Inflammatory macrophage (primary cell): ENCODE data around the gene CHMP2A.
"Not testable (repeated sequence)": the region's sequence is repeated elsewhere in the genome, so short reads cannot be mapped to it uniquely, and the experiment has no call there.

ENCODE experiments used
- DNase-seq, 2 donors: peaks; one replicate each; pipeline ENCODE4 v3.0.0-alpha.2; 2020 to 2022

CHMP2A gene

DNA sequence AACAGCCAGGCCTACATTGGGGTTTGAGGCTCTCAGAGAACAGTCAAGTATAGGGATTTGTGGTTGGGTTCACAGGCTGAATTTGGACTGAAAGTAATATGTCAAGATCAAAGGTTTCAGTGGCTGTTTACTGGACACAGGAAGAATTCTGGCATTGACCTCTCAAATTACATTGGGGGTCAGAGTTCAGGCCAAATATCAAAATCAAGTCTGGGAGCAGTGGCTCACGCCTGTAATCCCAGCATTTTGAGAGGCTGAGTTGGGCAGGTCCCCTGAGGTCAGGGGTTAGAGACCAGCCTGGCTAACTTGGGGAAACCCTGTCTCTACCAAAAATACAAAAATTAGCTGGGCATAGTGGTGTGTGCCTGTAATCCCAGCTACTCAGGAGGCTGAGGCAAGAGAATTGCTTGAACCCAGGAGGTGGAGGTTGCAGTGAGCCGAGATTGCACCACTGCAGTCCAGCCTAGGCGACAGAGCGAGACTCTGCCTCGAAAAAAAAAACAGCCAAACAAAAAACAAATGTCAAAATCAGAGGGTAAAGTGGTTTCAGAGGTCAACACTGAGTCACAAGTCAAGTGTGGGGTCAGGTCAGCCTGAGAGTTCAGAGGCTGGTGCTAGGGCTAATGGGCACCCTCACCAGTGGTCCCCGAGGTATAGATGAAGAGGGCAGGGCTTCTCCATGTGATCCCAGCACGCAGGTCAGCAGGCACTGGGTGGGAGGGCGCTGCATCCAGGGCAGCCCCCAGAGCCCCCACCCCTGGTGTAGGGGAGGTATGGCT lies 44.6 kb downstream of the CHMP2A start:
- DNase-seq, result no peak

DNA sequence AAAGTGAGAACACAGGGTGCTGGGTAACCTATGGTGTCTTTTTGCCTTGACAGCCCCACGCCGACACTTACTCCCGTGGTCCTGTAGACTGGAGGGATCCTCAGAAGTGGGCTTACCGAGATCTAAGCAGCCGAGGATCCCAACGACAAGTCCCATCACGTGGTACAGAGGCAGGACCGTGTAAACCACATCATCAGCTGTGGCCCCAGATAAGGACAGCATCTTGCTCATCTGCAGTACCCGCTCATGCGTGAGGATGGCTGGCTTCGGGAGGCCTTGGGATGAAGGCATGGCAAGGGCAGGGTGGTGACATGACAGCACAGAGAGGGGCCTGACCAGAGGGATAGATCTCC lies 45.2 kb downstream of the CHMP2A start:
- no peak for DNase-seq

DNA sequence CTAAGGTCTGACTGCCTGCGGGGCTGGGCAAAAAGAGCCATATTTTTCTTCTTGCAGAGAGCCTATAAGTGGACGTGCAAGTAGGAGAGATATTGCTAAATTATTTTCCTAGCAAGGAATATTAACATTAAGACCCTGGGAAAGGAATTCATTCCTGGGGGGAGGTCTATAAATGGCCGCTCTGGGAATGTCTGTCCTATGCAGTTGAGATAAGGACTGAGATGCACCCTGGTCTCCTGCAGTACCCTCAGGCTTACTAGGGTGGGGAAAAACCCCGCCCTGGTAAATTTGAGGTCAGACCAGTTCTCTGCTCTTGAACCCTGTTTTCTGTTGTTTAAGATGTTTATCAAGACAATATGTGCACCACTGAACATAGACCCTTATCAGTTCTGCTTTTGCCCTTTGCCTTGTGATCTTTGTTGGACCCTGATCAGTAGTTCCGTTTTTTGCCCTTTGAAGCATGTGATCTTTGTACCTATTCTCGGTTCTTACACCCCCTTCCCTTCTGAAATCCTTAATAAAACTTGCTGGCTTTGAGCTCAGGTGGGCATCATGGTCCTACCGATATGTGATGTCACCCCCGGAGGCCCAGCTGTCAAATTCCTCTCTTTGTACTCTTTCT lies 47.2 kb downstream of the CHMP2A start:
- DNase-seq, result not testable (repeated sequence)
